NOMO-1 treated with DMSO at 0.1 percent for 48 hours (cell line): ENCODE measurements around the gene CCDC136.

ENCODE experiments used
- DNase-seq: peaks from one replicate; lab custom pipeline; 2025; ENCODE audit not compliant: unreplicated experiment; lab: John Stamatoyannopoulos, UW

Gene CCDC136

DNA sequence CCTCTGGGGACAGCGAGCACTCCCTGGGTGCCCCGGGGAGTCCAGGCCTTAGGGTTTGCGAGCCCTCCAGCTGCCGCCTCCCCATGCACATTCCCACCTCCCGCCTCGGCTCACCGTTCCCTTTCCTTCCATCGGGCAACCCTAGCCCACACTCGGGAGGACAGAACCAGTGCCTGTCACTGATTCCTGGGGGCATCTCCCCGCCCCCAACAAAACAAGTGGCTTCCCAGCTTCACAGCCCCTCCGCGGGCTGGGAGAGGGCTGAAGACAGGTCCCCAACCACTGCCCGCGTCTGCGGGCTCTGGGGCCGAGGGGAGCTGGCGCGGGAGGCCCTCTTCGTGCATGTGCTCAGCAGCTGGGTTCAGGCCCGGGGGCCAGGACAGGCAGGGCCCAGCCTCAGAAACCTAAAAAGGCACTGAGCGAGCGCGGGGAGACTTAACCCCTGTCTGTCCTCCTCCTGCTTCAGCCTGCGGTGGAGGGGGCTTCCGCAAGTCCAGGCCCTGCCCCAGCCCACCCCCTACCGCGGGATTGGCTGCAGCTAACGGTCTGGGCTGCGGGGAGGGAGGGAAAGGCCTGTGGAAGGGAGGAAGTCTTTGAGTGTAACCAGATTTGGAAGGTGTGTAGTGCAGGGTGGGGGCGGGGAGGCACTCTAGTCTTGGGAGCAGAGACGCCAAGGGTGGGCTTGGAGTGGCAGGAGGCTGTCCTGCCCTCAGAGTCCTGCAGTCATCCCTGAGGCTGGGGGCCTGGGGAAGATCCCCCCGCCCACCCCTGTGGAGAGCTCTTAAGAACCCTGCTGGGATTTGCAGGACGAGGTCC is 39.6 kb downstream of the CCDC136 start:
- no peak for DNase-seq

DNA sequence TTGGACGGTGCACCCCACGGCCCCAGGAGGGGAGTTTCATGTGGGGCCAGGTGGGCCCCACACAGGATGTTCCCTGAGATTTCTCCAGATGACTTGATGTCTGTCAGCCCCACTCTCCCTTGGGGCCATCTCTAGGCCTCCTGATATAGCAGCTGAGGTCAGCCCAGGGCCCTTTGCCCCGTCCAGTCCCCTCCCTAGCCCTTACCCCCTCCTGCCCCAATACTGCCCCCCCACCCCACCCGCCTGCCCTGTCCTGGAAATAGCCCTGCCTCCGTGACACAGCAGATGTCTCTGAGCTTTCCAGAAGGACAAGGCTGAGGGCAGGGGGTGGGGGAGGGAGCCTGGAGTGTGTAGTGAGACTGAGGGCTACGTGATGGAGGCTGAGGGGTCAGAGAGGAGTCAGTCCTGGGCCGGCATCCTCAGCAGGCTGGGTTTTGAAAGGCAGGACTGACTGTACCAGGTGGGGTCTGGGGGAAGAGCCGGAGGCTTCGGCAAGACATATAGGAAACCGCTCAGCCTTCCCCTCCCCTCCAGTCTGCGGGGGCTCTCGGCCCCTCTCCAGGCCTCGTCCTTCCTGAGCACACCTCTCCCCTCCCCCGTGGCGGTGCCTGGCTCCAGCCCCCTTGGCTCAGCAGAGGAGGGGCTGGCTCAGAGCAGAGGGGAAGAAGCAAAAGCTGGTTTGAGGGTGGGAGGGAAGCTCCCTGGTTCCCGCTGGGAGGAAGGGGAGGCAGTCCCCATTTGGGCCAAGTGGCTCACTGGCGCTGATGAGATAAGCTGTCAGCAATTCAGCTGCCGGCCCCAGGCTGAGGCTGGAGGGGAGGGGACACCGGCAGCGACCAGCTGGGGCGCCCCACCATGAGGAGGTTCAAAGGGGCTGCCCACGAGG is 40.5 kb downstream of the CCDC136 start:
- DNase-seq = no peak

DNA sequence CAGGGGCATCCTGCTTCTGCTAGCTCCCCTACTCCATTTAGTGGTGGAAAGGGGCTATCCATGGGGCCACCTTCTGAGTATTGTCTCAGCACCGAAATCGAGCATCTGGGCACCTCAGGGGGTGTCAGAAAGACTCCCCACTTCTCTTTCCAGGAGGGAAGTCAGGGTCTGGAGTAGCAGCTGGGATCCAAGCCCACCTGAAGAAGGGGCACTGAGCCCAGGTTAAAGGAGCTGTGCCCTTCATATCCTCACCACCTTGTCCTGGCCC is 41.0 kb downstream of the CCDC136 start:
- no peak for DNase-seq

DNA sequence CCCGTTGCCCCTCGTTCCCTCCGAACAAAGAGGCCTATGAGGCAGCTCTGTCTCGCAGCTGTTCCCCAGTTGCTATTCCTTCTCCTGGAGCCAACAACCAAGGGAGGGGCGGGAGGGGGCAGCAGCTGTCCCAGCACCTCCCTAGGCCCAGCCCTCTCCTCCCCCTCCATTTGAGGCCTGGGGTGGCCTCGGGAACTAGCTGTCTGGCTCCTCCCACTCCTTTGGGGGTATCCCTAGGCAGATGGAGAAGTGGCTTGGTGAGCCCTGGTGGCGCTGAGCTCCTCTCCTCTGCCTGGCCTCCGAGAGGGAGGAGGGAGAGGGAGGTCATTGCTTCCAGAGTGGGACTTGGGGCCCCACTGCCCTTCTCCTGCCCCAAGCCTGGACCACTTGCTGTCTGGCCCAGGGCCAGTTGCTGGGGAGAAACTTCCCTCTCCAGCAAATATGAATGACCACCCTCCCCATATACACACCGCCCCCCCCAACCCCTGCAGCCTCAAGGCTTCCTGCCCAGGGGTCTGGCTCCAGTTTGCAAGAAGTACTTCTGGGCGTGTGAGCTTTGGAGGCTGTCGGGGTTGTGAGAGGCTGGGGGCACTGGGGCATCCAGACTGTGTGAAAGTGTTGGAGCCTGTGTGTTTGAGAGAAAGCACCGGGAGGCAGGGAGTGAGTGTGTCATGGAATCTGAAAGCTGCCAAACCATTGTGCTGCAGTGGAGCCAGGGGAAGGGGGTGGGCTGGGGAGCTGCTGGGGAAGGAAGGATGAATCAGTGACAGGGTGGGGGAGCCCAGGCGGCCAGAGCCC is 41.6 kb downstream of the CCDC136 start:
- no peak for DNase-seq

DNA sequence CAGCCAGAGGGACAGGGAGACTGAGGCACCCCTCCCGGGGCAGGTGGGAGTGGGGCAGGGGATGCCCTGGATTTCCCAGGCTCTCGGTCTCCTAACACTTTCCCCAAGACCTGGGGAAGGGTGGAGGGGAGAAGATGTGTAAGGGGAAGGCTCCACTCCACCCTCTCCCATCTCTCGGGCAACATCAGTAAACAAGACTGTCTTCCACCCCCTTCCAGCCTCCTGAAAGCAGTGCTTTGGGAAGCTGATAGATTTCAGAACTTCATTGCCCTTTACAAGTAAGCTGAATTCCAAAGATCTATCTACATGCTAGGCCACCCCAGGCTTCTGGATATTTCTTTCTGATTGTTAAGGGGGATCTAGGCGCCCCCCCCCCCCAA is 42.2 kb downstream of the CCDC136 start:
- DNase-seq = no peak

DNA sequence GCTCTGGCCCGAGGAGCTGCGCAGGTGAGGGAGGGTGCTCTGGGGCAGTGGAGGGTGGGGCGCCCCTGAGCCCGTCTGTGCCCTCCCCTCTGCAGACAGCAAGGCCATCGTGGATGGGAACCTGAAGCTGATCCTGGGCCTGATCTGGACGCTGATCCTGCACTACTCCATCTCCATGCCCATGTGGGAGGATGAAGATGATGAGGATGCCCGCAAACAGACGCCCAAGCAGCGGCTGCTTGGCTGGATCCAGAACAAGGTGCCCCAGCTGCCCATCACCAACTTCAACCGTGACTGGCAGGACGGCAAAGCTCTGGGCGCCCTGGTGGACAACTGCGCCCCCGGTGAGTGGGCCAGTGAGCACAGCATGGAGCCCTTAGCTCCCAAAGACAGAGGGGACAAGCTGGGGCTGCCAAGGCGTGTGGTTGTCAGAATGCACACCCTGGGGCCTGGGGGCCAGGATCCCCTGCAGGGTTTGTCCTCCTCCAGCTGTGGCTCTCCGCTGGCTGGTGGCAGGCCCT is 43.5 kb downstream of the CCDC136 start:
- no peak for DNase-seq

DNA sequence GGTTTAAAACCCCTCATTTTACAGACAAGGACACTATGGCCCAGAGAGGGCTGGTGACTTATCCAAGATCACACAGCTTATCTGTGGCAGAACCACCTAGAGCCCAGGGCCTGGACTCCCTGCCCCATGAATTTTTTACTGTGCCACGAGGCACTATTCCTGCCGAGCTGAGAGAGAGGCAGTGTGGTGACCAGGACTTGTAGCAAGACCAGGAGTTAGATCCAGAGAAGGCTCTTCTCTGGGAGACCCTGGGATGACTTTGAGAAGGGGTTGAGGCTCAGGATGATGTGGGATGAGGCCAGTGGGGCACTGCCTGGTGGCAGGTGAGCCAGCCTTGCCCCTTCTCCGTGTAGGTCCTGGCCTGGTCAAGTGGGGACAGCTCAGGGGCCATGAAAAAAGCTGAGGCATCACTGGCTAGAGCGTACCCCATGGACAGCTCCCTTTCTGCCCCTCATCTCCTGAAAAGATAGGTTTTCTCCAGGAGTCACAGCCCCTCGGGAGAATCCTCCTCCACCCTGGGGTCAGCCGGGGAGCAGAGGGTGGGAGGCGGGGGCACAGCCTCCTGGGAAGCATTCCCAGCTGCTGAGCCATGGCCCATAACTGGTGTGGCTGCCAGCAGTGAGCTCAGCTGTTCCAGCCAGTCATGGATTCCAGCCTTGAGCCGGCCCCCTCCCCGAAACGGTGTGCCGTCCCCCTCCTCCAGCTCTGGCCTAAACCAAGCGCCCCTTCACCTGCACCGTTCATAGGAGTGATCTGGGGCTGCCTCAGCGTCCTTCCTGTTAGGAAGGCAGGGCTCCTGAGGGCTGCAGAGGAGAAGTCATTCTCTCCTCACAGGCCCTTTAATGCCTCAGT is 44.2 kb downstream of the CCDC136 start:
- no peak for DNase-seq

DNA sequence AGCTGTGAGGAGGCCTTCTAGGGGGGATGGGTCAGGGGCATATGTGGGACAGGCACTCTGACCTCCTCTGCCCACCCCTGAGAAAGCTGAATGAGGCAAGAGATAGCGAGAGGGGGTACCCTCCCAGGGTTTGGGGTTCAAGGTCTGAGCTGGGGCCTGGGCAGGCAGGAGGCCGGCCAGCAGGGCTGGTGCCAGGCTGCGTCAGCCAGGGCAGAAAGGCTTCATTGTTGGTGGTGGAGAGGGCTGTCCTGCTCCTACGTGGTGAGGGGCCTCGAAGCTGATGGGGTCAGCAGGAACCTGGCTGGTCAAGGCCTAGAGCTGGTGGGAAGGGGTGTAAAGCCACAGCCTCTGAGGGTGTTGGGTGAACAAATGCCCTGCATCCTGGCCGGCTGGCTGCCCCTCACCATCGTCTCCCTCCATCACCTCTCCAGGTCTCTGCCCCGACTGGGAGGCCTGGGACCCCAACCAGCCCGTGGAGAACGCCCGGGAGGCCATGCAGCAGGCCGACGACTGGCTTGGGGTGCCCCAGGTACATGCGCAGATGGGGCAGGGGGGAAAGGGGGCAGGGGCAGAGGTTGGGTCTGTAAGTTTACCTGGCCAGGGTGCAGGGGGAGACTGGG is 45.1 kb downstream of the CCDC136 start:
- no peak for DNase-seq

DNA sequence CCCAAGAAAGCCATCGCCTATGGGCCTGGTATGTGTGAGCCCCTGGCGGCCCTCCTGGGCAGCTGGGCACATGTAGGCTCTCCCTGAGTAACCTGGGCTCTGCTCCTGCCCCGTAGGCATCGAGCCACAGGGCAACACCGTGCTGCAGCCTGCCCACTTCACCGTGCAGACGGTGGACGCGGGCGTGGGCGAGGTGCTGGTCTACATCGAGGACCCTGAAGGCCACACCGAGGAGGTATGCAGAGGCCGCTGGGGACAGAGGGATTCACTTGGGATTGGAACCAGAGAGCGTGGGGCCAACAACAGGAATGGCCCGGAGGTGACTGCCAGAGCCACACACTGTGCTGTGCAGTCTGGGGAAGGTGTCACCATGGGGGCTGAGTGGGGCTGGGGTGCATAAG is 45.8 kb downstream of the CCDC136 start:
- DNase-seq = no peak

DNA sequence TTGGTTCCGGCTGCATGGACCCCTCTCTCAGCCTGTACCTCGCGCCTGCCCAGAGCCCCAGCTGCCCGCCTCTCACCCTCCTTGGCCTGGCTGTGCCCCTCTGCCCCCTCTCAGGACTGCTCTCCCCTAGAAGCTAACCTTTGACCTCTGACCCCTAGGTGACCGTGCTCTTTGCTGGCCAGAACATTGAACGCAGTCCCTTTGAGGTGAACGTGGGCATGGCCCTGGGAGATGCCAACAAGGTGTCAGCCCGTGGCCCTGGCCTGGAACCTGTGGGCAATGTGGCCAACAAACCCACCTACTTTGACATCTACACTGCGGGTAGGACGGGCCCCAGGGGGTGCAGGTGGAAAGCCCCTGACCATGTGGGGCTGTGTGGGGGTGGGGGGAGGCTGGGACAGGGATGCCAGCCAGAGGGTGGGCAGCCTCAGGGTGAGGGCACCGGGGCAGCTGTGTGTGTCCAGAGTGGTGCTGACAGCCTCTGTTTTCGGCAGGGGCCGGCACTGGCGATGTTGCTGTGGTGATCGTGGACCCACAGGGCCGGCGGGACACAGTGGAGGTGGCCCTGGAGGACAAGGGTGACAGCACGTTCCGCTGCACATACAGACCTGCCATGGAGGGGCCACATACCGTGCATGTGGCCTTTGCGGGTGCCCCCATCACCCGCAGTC is 46.5 kb downstream of the CCDC136 start:
- no peak for DNase-seq

DNA sequence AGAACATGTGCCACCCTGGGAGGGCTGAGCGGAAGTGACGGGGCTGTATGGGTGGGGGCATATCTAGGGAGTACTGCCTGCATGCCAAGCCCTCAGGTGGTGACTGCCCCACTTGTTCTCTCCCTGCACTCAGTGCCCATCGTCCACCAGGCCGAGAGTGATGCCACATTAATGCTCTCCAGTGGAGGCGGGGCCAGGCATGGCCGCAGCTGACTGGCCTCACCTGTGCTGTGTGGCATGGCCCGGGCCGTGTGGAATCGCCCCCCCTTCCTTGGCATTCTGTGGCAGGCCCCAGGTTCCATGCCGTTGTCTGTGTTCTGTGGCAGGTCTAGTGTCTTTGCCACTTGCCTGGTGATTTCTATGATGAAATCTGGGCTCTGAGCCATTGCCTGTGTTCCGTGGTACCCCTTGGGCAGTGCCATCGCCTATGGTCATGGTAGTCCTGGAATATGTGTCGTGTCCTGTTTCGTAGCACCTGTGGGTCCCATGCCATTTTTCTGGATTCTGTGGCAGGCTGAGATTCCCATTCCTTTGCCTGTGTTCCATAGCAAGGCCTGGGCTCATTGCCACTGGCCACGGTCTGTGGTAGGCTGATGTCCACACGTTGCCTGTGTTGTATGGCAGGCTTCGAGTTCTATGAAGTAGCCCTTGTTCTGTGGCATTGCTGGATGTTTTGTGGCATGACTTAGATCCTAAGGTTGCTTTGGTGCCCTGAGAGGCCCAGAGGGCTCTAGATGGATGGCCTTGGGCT is 47.4 kb downstream of the CCDC136 start:
- no peak for DNase-seq

DNA sequence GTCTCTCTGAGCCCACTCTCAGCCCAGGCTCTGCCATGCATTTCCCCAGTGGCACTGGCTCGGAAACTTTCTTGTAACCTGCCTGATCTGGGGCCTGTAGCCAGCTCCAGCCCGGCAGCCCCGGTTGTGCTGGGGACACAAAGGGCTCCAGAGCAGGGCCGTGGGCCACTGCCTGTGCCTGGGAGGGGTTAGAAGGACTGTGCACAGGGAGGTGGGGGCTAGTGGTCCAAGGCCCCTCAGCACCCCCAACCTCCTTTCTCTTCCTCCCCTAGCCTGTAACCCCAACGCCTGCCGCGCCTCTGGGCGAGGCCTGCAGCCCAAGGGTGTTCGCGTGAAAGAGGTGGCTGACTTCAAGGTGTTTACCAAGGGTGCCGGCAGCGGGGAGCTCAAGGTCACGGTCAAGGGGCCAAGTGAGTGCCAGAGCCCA is 48.0 kb downstream of the CCDC136 start:
- DNase-seq = no peak

DNA sequence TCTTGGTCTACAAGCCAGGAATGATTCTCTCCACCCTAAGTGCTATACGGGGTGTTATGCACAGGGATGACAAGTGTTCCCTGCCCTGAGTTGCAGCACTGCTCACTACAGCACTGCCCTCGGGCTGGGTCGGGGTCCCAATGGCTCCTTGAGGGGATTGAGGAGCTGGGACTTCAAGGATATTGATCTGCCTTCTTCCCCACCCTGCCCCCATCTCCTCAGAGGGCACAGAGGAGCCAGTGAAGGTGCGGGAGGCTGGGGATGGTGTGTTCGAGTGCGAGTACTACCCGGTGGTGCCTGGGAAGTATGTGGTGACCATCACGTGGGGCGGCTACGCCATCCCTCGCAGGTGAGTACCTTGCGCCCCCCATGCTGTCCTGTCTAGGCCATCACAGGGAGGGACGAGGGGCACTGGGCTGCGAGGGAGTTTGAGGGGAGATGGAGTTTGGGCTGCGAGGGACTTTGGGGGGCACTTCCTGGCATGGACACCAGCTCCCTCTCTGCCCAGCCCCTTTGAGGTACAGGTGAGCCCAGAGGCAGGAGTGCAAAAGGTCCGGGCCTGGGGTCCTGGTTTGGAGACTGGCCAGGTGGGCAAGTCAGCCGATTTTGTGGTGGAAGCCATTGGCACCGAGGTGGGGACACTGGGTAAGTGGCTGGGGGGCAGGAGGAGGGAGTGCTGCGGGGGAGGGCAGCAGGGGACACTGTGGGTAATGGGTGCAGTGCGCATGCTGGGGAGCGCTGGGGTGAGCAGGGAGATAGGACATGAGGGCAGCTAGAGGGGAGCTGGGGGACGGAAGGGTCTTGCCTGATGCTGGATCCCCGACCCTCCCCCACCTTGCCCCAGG is 48.8 kb downstream of the CCDC136 start:
- no peak for DNase-seq

DNA sequence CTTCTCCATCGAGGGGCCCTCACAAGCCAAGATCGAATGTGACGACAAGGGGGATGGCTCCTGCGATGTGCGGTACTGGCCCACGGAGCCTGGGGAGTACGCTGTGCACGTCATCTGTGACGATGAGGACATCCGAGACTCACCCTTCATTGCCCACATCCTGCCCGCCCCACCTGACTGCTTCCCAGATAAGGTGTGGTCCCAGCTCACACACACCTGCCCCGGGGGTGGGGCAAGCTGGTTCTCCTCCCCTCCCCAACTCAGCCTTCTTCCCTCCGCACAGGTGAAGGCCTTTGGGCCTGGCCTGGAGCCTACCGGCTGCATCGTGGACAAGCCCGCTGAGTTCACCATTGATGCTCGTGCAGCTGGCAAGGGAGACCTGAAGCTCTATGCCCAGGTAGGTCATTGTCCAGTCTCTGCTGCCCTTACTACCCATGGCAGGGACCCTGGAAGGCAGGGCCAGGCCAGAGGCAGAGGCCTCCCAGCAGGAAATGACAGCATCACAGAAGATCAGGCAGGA is 49.5 kb downstream of the CCDC136 start:
- DNase-seq = no peak

DNA sequence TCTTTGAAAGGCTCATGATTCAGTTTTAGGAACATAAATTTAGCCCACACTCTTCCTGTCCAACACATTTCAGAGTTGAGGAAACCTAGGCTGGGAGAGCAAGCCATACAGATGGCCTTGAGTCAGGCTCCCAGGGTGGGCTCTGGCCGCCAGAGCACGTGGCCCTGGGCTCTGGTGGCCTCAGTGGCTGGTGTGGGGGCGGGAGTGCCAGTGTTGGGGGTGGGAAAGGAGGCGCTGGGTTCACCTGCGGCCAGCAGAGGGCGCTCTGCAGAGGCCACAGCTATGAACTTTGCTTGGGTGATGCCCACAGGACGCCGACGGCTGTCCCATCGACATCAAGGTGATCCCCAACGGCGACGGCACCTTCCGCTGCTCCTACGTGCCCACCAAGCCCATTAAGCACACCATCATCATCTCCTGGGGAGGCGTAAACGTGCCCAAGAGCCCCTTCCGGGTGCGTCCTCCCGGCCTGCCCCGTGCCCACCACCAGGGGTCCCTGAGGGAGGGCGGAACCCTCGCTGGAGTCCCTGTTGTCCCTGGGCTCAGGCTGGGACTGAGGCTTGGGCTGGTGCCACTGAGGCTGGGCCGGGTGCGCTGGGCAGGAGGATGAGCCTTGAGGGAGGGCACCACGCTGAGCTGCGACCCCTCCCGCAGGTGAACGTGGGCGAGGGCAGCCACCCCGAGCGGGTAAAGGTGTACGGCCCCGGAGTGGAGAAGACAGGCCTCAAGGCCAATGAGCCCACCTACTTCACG is 50.3 kb downstream of the CCDC136 start:
- peak; percentile 4 for DNase-seq

DNA sequence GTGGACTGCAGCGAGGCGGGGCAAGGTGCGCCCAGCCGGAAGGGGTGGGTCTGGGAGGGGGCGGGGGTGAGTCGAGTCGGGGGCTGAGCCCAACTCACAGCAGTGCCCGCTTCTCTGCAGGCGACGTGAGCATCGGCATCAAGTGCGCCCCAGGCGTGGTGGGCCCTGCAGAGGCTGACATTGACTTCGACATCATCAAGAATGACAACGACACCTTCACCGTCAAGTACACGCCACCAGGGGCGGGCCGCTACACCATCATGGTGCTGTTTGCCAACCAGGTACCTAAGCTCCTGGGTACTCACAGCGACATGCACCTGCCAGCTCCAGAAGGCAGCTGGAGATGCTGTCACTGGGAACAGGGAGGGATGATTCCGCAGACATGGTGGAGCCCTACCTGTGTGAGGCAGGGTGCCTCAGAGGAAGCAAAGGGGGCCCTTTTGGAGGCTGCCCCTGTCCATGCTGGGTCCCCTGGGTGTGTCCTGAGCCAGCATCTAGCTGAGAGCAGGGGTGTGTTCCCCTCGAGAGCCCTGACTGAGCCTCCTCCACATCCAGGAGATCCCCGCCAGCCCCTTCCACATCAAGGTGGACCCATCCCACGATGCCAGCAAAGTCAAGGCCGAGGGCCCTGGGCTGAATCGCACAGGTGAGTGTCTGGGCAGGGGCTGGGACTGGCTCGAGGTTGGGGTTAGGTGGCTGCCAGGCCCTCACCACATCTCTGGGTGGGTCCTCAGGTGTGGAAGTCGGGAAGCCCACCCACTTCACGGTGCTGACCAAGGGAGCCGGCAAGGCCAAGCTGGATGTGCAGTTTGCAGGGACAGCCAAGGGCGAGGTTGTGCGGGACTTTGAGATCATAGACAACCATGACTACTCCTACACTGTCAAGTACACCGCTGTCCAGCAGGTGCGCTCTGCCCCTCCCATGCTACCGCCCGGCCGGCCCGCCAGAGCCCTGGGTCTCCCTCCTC is 51.2 kb downstream of the CCDC136 start:
- DNase-seq = no peak
